SK-N-SH (cell line): Measurements from ENCODE around the gene MAP3K3. TPM values are rescaled to one million over a fixed set of nuclear protein-coding genes. Genes with fewer than 3 reads are reported as not detected.

Experiments used
- CTCF ChIA-PET: fragments of 300-600, 350-600 bp; formaldehyde crosslinking; extraction: SDS; loops from one replicate; lab custom pipeline; 2021; lab: Yijun Ruan, JAX
- POLR2A ChIA-PET: fragments of 350-600 bp; sonication (Branson Sonifier 250); formaldehyde crosslinking; extraction: SDS; loops from one replicate; lab custom pipeline; 2020; ENCODE audit warnings: antibody characterized with exemption, inconsistent platforms; lab: Yijun Ruan, JAX
- DNase-seq: peaks from one replicate; pipeline ENCODE4 v3.0.0; 2012
- H2AFZ ChIP-seq: fragments of 200-600 bp; sonication (generic); 2 replicates; pipeline ENCODE4 v1.8.1; 2016; ENCODE audit warnings: antibody characterized with exemption, mild to moderate bottlenecking, low read depth
- H3F3A ChIP-seq: fragments of 200-600 bp; sonication (generic); replicated peaks from 2 replicates; pipeline ENCODE3; 2016; ENCODE audit warnings: antibody characterized with exemption, mild to moderate bottlenecking; ENCODE audit not compliant: insufficient read depth
- H3K27ac ChIP-seq, 2 experiments: fragments of 200-500 bp in 1 of 2; fragments of 200-600 bp in 1 of 2; sonication (Bioruptor generic) in 1 of 2; sonication (generic), shearing (Covaris generic) in 1 of 2; 2 replicates each; pipeline versions ENCODE4 v1.5.1 to v1.6.1; 2014 to 2016; ENCODE audit warnings: low read depth in 2 of 2, inconsistent platforms in 1 of 2, low read length in 1 of 2, mild to moderate bottlenecking in 1 of 2, mixed read lengths in 1 of 2
- H3K27me3 ChIP-seq: fragments of 200-600 bp; sonication (generic), shearing (Covaris generic); 2 replicates; pipeline ENCODE4 v1.6.1; 2016; ENCODE audit warnings: mixed run types; ENCODE audit not compliant: insufficient read depth
- H3K36me3 ChIP-seq, 2 experiments: fragments of 200-500 bp in 1 of 2; fragments of 200-600 bp in 1 of 2; sonication (Bioruptor generic) in 1 of 2; sonication (generic) in 1 of 2; replicated peaks in 1 of 2; 2 replicates each; pipeline versions ENCODE3 to v1.5.1; 2014 to 2016; ENCODE audit warnings: low read length in 1 of 2, mild to moderate bottlenecking in 1 of 2; ENCODE audit not compliant: insufficient read depth in 2 of 2, control insufficient read depth in 1 of 2
- H3K4me1 ChIP-seq, 2 experiments: fragments of 200-500 bp in 1 of 2; fragments of 200-600 bp in 1 of 2; sonication (Bioruptor generic) in 1 of 2; sonication (generic), shearing (Covaris generic) in 1 of 2; 2 replicates each; pipeline versions ENCODE4 v1.5.1 to v1.6.1; 2014 to 2016; ENCODE audit warnings: low read depth in 1 of 2, low read length in 1 of 2, mixed run types in 1 of 2; ENCODE audit not compliant: insufficient read depth in 2 of 2, control insufficient read depth in 1 of 2
- H3K4me2 ChIP-seq: fragments of 200-600 bp; sonication (generic), shearing (Covaris generic); 2 replicates; pipeline ENCODE4 v1.6.1; 2017; ENCODE audit warnings: mixed run types
- H3K4me3 ChIP-seq, 2 experiments: fragments of 200-500 bp in 1 of 2; fragments of 200-600 bp in 1 of 2; sonication (Bioruptor generic) in 1 of 2; sonication (generic), shearing (Covaris generic) in 1 of 2; 2 replicates each; pipeline versions ENCODE4 v1.5.1 to v1.8.1; 2014 to 2016; ENCODE audit warnings: low read depth in 2 of 2, inconsistent platforms in 1 of 2, low read length in 1 of 2, mild to moderate bottlenecking in 1 of 2, mixed read lengths in 1 of 2, moderate library complexity in 1 of 2
- H3K79me2 ChIP-seq: fragments of 200-600 bp; sonication (generic); 2 replicates; pipeline ENCODE4 v1.8.1; 2017; ENCODE audit warnings: mild to moderate bottlenecking; ENCODE audit not compliant: insufficient read depth
- H3K9ac ChIP-seq: fragments of 200-600 bp; sonication (generic); 2 replicates; pipeline ENCODE4 v1.6.1; 2017; ENCODE audit warnings: mixed run types
- H3K9me2 ChIP-seq: fragments of 200-600 bp; sonication (generic); 2 replicates; pipeline ENCODE4 v1.6.1; 2017; ENCODE audit warnings: mixed run types
- H3K9me3 ChIP-seq: fragments of 200-600 bp; sonication (generic); 2 replicates; pipeline ENCODE4 v1.6.1; 2017; ENCODE audit warnings: mixed run types, mild to moderate bottlenecking, moderate library complexity
- H4K20me1 ChIP-seq: fragments of 200-600 bp; sonication (generic); 2 replicates; pipeline ENCODE4 v1.6.1; 2017; ENCODE audit warnings: mild to moderate bottlenecking, mixed run types; ENCODE audit not compliant: insufficient read depth
- ELF1 ChIP-seq: IDR thresholded peaks from 2 replicates; pipeline ENCODE4 v1.4.0; 2012
- FOSL2 ChIP-seq: IDR thresholded peaks from 2 replicates; pipeline ENCODE4 v1.4.0; 2012; ENCODE audit warnings: low read depth, mild to moderate bottlenecking, moderate library complexity, borderline replicate concordance
- FOXM1 ChIP-seq: IDR thresholded peaks from 2 replicates; pipeline ENCODE4 v1.4.0; 2012; ENCODE audit warnings: low read depth, mild to moderate bottlenecking
- GATA2 ChIP-seq: sonication (generic); formaldehyde crosslinking; IDR thresholded peaks from 2 replicates; pipeline ENCODE4 v1.5.0; 2020; ENCODE audit warnings: mild to moderate bottlenecking, missing genetic modification reagents
- IRF3 ChIP-seq: fragments of 150-350 bp; IDR thresholded peaks from 2 replicates; pipeline ENCODE4 v1.6.1; 2016; ENCODE audit warnings: mild to moderate bottlenecking, low read depth, low read length
- JUND ChIP-seq: IDR thresholded peaks from 2 replicates; pipeline ENCODE4 v1.4.0; 2012
- MEF2A ChIP-seq: IDR thresholded peaks from 2 replicates; pipeline ENCODE4 v1.4.0; 2012; ENCODE audit warnings: low read depth, borderline replicate concordance
- MXI1 ChIP-seq: IDR thresholded peaks from 2 replicates; pipeline ENCODE4 v1.6.1; 2012; ENCODE audit warnings: mild to moderate bottlenecking, low read depth, low read length, improper control_type of control experiment
- NFIC ChIP-seq: IDR thresholded peaks from 2 replicates; pipeline ENCODE4 v1.4.0; 2012; ENCODE audit warnings: borderline replicate concordance
- POLR2AphosphoS5 ChIP-seq: IDR thresholded peaks from 2 replicates; pipeline ENCODE4 v1.6.1; 2012; ENCODE audit warnings: low read depth, low read length
- REST ChIP-seq: IDR thresholded peaks from 2 replicates; pipeline ENCODE4 v1.6.1; 2012; ENCODE audit warnings: mild to moderate bottlenecking, low read depth, low read length, moderate library complexity
- RFX5 ChIP-seq: IDR thresholded peaks from 2 replicates; pipeline ENCODE4 v1.6.1; 2012; ENCODE audit warnings: mild to moderate bottlenecking, improper control_type of control experiment, low read length
- TAF1 ChIP-seq: IDR thresholded peaks from 2 replicates; pipeline ENCODE4 v1.6.1; 2012; ENCODE audit warnings: low read depth, mild to moderate bottlenecking, low read length, moderate library complexity, borderline replicate concordance
- TCF12 ChIP-seq: IDR thresholded peaks from 2 replicates; pipeline ENCODE4 v1.4.0; 2012
- USF1 ChIP-seq: IDR thresholded peaks from 2 replicates; pipeline ENCODE4 v1.4.0; 2012; ENCODE audit warnings: low read depth, borderline replicate concordance
- USF2 ChIP-seq: fragments of 150-350 bp; IDR thresholded peaks from 2 replicates; pipeline ENCODE4 v1.6.1; 2017; ENCODE audit warnings: antibody characterized with exemption, low read length, low read depth, borderline replicate concordance
- YY1 ChIP-seq: IDR thresholded peaks from 2 replicates; pipeline ENCODE4 v1.4.0; 2012; ENCODE audit warnings: low read depth, mild to moderate bottlenecking
- WGBS: methylation state at CpG from one replicate; pipeline ENCODE4 v1.1.6; 2017; ENCODE audit warnings: low lambda C conversion rate; 5-methylcytosine and 5-hydroxymethylcytosine counted together
- polyA plus RNA-seq, 3 experiments: library from polyadenylated mRNA; depleted of rRNA; stranded (reverse); fragments of >200 nt; gene quantifications; 2 replicates each; pipeline ENCODE4 v1.2.3, GENCODE V29; 2012

The MAP3K3 gene
- polyA plus RNA-seq, 1 of the 3 experiments (the other 2 are of a cell fraction) = 25.3 TPM

- Histone ChIP-seq H3K27me3 (no peaks in the 10 kb centered on the region), H3K79me2 (peaks cover 60% of the 10 kb centered on the region), H3K9me2 (no peaks in the 10 kb centered on the region), H2AFZ (no peak overlapping the region), H3K36me3 (peaks cover 0 to 7% of the 10 kb centered on the region in 2 experiments), H4K20me1 (peaks cover 39% of the 10 kb centered on the region), H3K4me1 (peaks cover 15 to 16% of the 10 kb centered on the region in 2 experiments; a peak in 2 of 4 replicates), H3K4me3 (peak overlapping the region; percentile 79 to 87), H3K9me3 (no peaks in the 10 kb centered on the region), H3K9ac (peak overlapping the region; percentile 72), H3F3A (no peaks in the 10 kb centered on the region), H3K27ac (peak overlapping the region in 1 of 2 experiments; percentile 70; a peak in 1 of 4 replicates), H3K4me2 (peak overlapping the region; percentile 97)
- 57% methylated on average over 7 of the region's 7 CpGs for WGBS
- ChIA-PET CTCF (interaction anchor here (0.7 to 29.2 kb wide), 8 partner anchors 12 to 190 kb away, joined by 3 to 827 read pairs (median 3); no protein-coding TSS in a partner anchor), POLR2A (interaction anchor here (0.6 to 1.9 kb wide), 2 partner anchors 45 to 51 kb away, joined by 4 to 10 read pairs; no protein-coding TSS in a partner anchor)
- no peak for DNase-seq
- TF ChIP-seq JUND (no peak), USF1 (no peak), MXI1 (no peak), RFX5 (no peak), TAF1 (no peak), MEF2A (no peak), IRF3 (no peak), POLR2AphosphoS5 (no peak), USF2 (no peak), TCF12 (no peak), REST (no peak), NFIC (no peak), YY1 (no peak), FOXM1 (no peak), ELF1 (no peak), FOSL2 (no peak), GATA2 (CRISPR knock-in tag) (no peak)
These were observed 1.7 kb downstream of the MAP3K3 start for GRCh38 chr17:63623786-63624530.
